Body of pancreas (tissue), 4 donors: ENCODE data around the gene RUBCN.

Experiments used
- CTCF ChIP-seq, 7 experiments: fragments of 450-650 bp in 4 of 7; fragments of 200-600 bp in 3 of 7; sonication (generic) in 3 of 7; IDR thresholded peaks; one replicate each; pipeline ENCODE4 v1.5.1; 2016 to 2019; ENCODE audit warnings: antibody characterized with exemption in 7 of 7
- POLR2A ChIP-seq, 3 donors: fragments of 450-650 bp; IDR thresholded peaks; one replicate each; pipeline ENCODE4 v1.6.1; 2016; ENCODE audit warnings: antibody characterized with exemption in 3 of 3, mild to moderate bottlenecking in 2 of 3

GRCh38 chr3:197737749-197738462, 1.2 kb upstream of the RUBCN start:
- TF ChIP-seq CTCF (IDR thresholded peaks at IDR 0.05) (no peak), POLR2A (IDR thresholded peaks at IDR 0.05) (no peak)
